ENCODE data around the gene ACOXL.

ACOXL gene

DNA sequence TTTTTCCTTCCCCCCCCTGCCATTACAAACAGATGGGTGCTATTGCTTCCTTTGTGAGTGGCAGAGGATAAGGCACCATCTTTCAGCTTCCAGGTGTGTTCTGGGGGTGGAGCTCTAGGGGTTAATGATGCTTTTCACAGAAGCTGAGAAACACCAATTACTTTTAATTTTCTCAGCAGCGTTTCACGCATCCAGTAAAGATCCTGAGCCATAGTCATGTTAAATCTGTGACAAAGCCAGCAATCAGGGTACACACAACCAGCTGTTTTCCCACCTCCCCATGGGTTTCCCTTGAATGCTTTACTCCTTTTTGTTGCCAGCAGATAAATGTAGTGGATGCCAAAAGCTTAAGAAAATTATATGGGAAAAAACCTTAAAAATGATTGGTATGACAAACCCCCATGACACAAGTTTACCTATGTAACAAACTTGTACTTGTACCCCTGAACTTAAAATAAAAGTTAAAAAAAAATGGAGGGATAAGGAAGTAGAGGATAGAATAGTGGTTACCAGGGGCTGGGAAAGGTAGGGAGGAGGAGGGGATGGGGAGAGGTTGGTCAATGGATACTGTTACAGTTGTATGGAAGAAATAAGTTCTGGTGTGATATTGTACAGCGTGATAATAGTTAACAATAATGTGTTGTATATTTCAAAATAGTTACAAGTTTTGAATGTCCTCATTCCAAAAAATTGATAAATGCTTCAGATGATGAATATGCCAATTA lies 70.0 kb downstream of the ACOXL start:
- TF ChIP-seq, protein P1, sequence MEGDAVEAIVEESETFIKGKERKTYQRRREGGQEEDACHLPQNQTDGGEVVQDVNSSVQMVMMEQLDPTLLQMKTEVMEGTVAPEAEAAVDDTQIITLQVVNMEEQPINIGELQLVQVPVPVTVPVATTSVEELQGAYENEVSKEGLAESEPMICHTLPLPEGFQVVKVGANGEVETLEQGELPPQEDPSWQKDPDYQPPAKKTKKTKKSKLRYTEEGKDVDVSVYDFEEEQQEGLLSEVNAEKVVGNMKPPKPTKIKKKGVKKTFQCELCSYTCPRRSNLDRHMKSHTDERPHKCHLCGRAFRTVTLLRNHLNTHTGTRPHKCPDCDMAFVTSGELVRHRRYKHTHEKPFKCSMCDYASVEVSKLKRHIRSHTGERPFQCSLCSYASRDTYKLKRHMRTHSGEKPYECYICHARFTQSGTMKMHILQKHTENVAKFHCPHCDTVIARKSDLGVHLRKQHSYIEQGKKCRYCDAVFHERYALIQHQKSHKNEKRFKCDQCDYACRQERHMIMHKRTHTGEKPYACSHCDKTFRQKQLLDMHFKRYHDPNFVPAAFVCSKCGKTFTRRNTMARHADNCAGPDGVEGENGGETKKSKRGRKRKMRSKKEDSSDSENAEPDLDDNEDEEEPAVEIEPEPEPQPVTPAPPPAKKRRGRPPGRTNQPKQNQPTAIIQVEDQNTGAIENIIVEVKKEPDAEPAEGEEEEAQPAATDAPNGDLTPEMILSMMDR (IDR thresholded peaks at IDR 0.05; ENCODE audit: borderline replicate concordance, insufficient read depth, low read depth, low read length), result no peak
- H3K4me3 ChIP-seq (ENCODE audit: low read depth, low read length), result no peak overlapping the region

DNA sequence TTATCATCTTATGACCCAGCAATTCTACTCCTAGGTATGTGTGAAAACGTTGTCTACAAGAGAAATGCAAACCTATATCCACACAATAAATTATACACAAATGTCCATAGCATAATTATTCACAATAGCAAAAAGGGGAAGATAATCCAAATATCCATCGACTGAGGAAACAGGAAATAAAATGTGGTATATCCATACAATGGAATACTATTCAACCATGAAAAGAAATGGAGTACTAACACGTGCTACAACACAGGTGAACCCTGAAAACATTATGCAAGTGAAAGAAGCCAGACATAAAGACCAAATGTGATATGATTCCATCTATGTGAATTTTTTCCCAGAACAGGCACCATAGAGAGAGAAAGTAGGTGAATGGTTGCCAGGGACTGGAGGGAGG lies 72.1 kb downstream of the ACOXL start:
- TF ChIP-seq, protein P1 (IDR thresholded peaks at IDR 0.05; ENCODE audit: borderline replicate concordance, insufficient read depth, low read depth, low read length), result no peak
- no peak overlapping the region for H3K4me3 ChIP-seq (ENCODE audit: low read depth, low read length)

DNA sequence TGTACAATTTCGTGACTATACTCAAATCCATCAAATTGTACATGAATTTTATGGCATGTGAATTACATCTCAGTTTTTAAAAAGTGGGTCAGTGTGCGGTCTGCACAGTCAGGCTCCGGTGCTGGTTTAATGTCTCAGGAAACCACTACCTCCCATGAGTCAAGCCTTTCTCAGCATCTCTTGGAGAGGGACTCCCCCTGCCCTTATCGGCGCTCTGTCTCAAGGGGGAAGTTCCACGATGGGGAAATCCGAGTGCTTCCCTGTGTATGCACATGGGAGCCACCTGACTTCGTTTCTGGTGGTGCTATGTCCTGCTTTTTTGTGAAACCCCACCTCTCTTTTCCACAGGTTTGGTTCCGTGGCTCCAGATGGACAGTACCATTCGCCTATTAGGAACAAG lies 72.5 kb downstream of the ACOXL start:
- TF ChIP-seq, protein P1 (IDR thresholded peaks at IDR 0.05; ENCODE audit: borderline replicate concordance, insufficient read depth, low read depth, low read length), result no peak
- no peak overlapping the region for H3K4me3 ChIP-seq (ENCODE audit: low read depth, low read length)

DNA sequence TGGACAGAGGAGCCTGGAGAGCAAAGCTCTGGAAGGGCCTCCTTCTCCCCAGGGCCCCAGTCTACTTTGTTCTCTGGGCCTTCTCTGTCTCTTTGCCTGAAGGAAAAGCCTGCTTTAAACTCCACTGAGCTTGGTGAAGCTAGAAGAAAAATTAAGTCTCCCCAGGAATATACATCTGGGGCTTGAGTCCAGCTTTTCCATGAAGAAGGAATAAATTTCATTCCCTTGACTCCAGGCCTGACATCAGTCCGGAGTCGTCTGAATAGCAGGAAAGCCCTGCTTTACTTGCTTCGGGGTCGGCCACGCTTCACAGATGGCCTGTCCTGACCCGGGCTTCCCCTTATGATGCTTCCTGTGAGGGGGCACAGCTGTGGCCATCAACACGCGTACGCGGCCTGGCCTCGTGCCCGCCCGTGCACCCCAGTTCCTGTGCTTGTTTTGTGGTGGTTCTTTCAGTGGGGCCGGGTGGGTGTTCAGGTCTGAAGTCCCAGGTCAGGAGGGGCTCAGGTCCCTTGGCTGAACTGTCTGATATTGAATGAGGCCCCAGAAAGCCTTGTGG lies 73.6 kb downstream of the ACOXL start:
- H3K4me3 ChIP-seq (ENCODE audit: low read depth, low read length), result no peak overlapping the region
- TF ChIP-seq, protein P1 (IDR thresholded peaks at IDR 0.05; ENCODE audit: borderline replicate concordance, insufficient read depth, low read depth, low read length), result no peak

DNA sequence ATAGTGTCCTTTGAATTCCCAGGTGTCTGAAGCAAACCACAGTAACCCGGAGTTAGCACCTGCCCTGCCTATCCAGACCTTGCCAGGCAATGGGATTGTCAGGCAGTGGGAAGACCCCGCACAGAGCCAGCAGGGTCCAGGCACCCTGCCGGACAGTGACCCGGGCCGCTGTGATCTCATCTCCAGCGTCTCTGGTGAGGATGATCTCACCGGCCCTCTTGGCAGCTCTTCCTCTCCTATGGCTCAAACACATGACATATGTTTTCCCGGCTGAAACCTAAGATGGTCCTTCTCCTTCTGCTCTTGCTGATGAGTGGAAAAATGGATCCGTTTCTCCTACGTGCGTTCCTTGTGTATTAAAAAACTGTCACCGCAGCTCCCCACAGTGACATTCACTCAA lies 75.1 kb downstream of the ACOXL start:
- TF ChIP-seq, protein P1 (IDR thresholded peaks at IDR 0.05; ENCODE audit: borderline replicate concordance, insufficient read depth, low read depth, low read length), result no peak
- H3K4me3 ChIP-seq (ENCODE audit: low read depth, low read length), result no peak overlapping the region

DNA sequence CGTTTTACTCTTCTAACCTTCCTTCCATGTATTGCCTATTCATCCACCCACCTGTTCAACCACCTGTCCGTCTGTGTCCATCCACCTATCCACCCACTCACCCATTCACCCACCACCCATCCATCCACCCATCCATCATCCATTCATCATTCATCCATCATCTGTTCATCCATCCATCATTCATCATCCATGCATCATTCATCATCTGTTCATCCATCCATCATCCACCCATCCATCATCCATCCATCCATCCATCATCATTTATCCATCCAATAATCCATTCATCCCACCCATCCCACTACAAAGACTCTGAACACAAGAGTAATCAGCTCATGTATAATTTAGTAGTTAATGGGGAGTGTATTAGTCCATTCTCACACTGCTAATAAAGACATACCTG lies 78.0 kb downstream of the ACOXL start:
- no peak overlapping the region for H3K4me3 ChIP-seq (ENCODE audit: low read depth, low read length)
- TF ChIP-seq, protein P1 (IDR thresholded peaks at IDR 0.05; ENCODE audit: borderline replicate concordance, insufficient read depth, low read depth, low read length), result no peak
